ENCODE data around the gene MBD3L2B.

GRCh38 chr19:6971366-6971765 is 49.9 kb downstream of the MBD3L2B start:
- TF ChIP-seq CTCF (conservative IDR thresholded peaks at IDR 0.05; ENCODE audit: low read length) = no peak
- TF ChIP-seq EZH2phosphoT487 (IDR thresholded peaks at IDR 0.05; ENCODE audit: borderline replicate concordance, low read depth, low read length) = no peak
